GM19452 (cell line): Measurements from ENCODE around the gene HOXA7.

Experiments used
- ATAC-seq: cut with Tn5 transposase; IDR thresholded peaks from one replicate; pipeline ENCODE4 v1.9.1; 2021; ENCODE audit not compliant: unreplicated experiment

HOXA7 gene

GRCh38 chr7:27148756-27149641 is 7.5 kb downstream of the HOXA7 start:
- ATAC-seq, result no peak

GRCh38 chr7:27148031-27148755 is 8.3 kb downstream of the HOXA7 start:
- no peak for ATAC-seq

- no peak for ATAC-seq
These were observed 9.1 kb downstream of the HOXA7 start, which contains the start of gene HOXA6 for GRCh38 chr7:27147199-27148030. TSS of gene HOXA6 (minus strand) at chr7:27147774. CDS start at chr7:27147749, 25 bp downstream.

- no peak for ATAC-seq
These were observed 9.8 kb downstream of the HOXA7 start for GRCh38 chr7:27146491-27147198.

GRCh38 chr7:27145914-27146412 is 10.5 kb downstream of the HOXA7 start:
- ATAC-seq, result no peak

- no peak for ATAC-seq
These were observed 11.1 kb downstream of the HOXA7 start for GRCh38 chr7:27145165-27145913.

GRCh38 chr7:27144781-27145164 is 11.7 kb downstream of the HOXA7 start:
- no peak for ATAC-seq

- no peak for ATAC-seq
These were observed 12.3 kb downstream of the HOXA7 start for GRCh38 chr7:27143950-27144780.

GRCh38 chr7:27143023-27143949 is 13.2 kb downstream of the HOXA7 start, which contains the start of gene HOXA5:
TSS of gene HOXA5 (minus strand) at chr7:27143681. CDS start at chr7:27143607, 74 bp downstream.
- ATAC-seq, result no peak

- no peak for ATAC-seq
These were observed 13.9 kb downstream of the HOXA7 start for GRCh38 chr7:27142580-27143022.

GRCh38 chr7:27141923-27142579 is 14.4 kb downstream of the HOXA7 start:
- no peak for ATAC-seq

GRCh38 chr7:27141137-27141922 is 15.1 kb downstream of the HOXA7 start:
- no peak for ATAC-seq

- ATAC-seq, result no peak
These were observed 16.2 kb downstream of the HOXA7 start for GRCh38 chr7:27140126-27140857.

- ATAC-seq, result no peak
These were observed 16.9 kb downstream of the HOXA7 start for GRCh38 chr7:27139334-27140125.

GRCh38 chr7:27138985-27139333 is 17.5 kb downstream of the HOXA7 start:
- ATAC-seq, result no peak
